Nephron (organoid): Measurements from ENCODE around the gene SLC24A4.

ENCODE experiments used
- H3K27ac Mint-ChIP-seq, 3 experiments: 2 replicates each; pipeline ENCODE4 v1.8.0; 2020; ENCODE audit warnings: mixed read lengths in 3 of 3, mild to moderate bottlenecking in 2 of 3, moderate library complexity in 1 of 3
- H3K27me3 Mint-ChIP-seq: 2 replicates; pipeline ENCODE4 v1.8.0; 2021; ENCODE audit warnings: low read depth, mild to moderate bottlenecking, moderate library complexity, mixed read lengths
- H3K36me3 Mint-ChIP-seq: 2 replicates; pipeline ENCODE4 v1.8.0; 2020; ENCODE audit warnings: low read depth, mixed read lengths
- H3K4me1 Mint-ChIP-seq: 2 replicates; pipeline ENCODE4 v1.8.0; 2020; ENCODE audit warnings: mixed read lengths
- H3K4me3 Mint-ChIP-seq, 3 experiments: 2 replicates each; pipeline ENCODE4 v1.8.0; 2020; ENCODE audit warnings: mild to moderate bottlenecking in 3 of 3, mixed read lengths in 3 of 3, moderate library complexity in 2 of 3
- H3K9me3 Mint-ChIP-seq: 2 replicates; pipeline ENCODE4 v1.8.0; 2020; ENCODE audit warnings: mixed read lengths
- CTCF ChIP-seq, 3 experiments: fragments of 200-600 bp; sonication (generic); IDR thresholded peaks; one replicate each; pipeline ENCODE4 v1.5.0; 2021; ENCODE audit warnings: antibody characterized with exemption in 3 of 3; ENCODE audit not compliant: unreplicated experiment in 3 of 3

The SLC24A4 gene

DNA sequence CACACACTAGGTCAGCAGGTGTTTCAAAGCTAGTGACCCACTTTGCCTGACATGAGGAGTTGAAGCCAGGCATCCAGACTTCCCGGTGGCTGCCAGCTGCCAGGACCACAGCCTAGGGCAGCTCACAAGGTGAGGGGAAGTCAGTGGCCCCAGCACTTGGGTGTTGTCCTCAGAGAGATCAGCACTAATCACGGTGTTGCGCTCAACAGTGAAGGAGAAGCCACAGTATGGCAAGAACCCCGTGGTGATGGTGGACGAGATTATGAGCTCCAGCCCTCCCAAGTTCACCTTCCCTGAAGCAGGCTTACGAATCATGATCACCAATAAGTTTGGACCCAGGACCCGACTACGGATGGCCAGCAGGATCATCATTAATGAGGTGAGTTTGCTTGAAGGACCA lies 130.7 kb downstream of the SLC24A4 start:
- Mint-ChIP-seq H3K9me3 (no peaks in the 10 kb centered on the region), H3K27ac (no peak overlapping the region), H3K27me3 (peaks cover 14% of the 10 kb centered on the region), H3K4me1 (peaks cover 4% of the 10 kb centered on the region), H3K4me3 (no peak overlapping the region), H3K36me3 (no peaks in the 10 kb centered on the region)
- TF ChIP-seq CTCF (IDR thresholded peaks at IDR 0.05; ENCODE audit: unreplicated experiment in 3 of 3), result no peak

DNA sequence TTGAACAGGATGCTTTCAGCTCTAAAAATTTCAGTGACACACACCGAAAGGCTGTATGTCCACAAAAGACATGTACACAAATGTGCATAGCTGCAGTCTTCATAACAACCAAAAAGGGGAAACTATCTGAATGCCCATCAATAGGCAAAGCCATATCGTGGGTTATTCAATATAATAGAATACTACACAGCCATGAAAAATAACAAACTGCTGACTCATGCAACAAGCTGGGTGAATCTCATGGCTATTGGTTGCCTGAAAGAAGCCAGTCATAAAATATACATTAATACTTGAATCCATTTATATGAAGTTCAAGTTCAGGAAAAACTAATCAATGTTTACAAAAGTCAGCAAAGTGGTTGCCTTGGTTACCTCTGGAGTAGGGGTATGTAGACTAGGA lies 132.3 kb downstream of the SLC24A4 start:
- no peak overlapping the region for H3K27ac Mint-ChIP-seq
- TF ChIP-seq CTCF (IDR thresholded peaks at IDR 0.05; ENCODE audit: unreplicated experiment in 3 of 3), result no peak
- H3K36me3 Mint-ChIP-seq, result no peaks in the 10 kb centered on the region
- H3K4me3 Mint-ChIP-seq, result no peak overlapping the region
- H3K27me3 Mint-ChIP-seq, result peaks cover 20% of the 10 kb centered on the region
- H3K9me3 Mint-ChIP-seq, result no peaks in the 10 kb centered on the region
- H3K4me1 Mint-ChIP-seq, result peaks cover 4% of the 10 kb centered on the region

GRCh38 chr14:92456215-92457015 lies 133.4 kb downstream of the SLC24A4 start:
- Mint-ChIP-seq H3K4me1 (peaks cover 4% of the 10 kb centered on the region), H3K9me3 (no peaks in the 10 kb centered on the region), H3K27ac (peak overlapping the region in 1 of 3 experiments; percentile 51), H3K27me3 (peaks cover 23% of the 10 kb centered on the region), H3K36me3 (no peaks in the 10 kb centered on the region), H3K4me3 (no peak overlapping the region)
- TF ChIP-seq CTCF (IDR thresholded peaks at IDR 0.05; ENCODE audit: unreplicated experiment in 3 of 3), result peak; percentile 54 to 65 (median 63)

DNA sequence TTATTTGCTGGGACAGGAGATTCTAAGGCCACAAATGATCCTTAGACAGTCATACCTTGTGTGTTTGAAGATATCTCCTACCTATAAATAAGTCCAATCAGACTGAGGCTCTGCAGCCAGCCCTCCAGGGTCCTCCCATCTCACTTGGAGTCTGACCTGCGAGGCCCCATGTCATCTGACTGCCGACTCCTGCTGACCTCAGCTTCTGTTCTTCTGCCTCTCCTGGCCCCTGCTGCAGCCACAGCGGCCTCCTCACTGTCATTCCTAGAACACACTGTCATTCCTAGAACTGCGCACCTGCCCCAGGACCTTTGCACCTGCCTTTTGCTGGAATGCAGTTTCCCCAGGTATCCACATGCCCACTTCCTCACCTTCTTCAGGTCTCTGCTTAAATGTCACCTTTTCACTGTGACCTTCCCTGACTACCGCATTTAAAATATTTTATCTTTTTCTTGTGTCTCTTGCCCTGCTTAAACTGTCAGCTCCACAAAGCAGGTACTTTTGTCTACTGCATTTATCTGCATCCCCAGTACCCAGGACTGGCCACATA lies 134.1 kb downstream of the SLC24A4 start:
- no peak overlapping the region for H3K4me3 Mint-ChIP-seq
- TF ChIP-seq CTCF (IDR thresholded peaks at IDR 0.05; ENCODE audit: unreplicated experiment in 3 of 3), result no peak
- H3K9me3 Mint-ChIP-seq, result no peaks in the 10 kb centered on the region
- H3K4me1 Mint-ChIP-seq, result peaks cover 4% of the 10 kb centered on the region
- no peak overlapping the region for H3K27ac Mint-ChIP-seq
- H3K27me3 Mint-ChIP-seq, result peaks cover 23% of the 10 kb centered on the region
- no peaks in the 10 kb centered on the region for H3K36me3 Mint-ChIP-seq

GRCh38 chr14:92458136-92459029 lies 135.4 kb downstream of the SLC24A4 start:
- no peaks in the 10 kb centered on the region for H3K4me1 Mint-ChIP-seq
- H3K36me3 Mint-ChIP-seq, result no peaks in the 10 kb centered on the region
- H3K27ac Mint-ChIP-seq, result no peak overlapping the region
- H3K9me3 Mint-ChIP-seq, result no peaks in the 10 kb centered on the region
- H3K4me3 Mint-ChIP-seq, result no peak overlapping the region
- no peak for TF ChIP-seq CTCF (IDR thresholded peaks at IDR 0.05; ENCODE audit: unreplicated experiment in 3 of 3)
- peaks cover 30% of the 10 kb centered on the region for H3K27me3 Mint-ChIP-seq
